ENCODE data around the gene COX7A2L.

The COX7A2L gene

DNA sequence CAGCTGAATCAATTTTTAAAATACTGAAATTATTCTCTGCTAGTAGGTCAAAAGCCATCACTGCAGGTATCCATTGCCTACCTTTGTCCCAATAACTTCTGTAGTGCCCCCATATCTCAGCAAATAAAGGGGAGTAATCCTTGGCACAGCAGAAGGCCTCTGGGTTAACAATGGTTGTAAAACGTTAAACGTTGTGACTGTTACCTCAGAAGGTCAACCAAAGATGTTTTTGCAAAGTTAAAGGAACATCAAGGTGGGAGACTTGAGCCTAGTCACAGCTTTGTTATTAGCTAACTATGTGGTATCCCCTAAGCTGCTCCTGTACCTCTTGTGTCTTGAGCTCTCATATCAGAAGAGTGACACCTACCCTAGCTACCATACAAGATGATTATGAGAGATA, 60.5 kb downstream of the COX7A2L start:
- peaks cover 94% of the 10 kb centered on the region for H3K36me3 ChIP-seq
- peaks cover 0 to 5% of the 10 kb centered on the region in 2 experiments for H3K4me1 ChIP-seq (ENCODE audit: control insufficient read depth in 1 of 2, insufficient read depth in 1 of 2, low read depth in 1 of 2, low read length in 1 of 2)
- TF ChIP-seq, protein P1, sequence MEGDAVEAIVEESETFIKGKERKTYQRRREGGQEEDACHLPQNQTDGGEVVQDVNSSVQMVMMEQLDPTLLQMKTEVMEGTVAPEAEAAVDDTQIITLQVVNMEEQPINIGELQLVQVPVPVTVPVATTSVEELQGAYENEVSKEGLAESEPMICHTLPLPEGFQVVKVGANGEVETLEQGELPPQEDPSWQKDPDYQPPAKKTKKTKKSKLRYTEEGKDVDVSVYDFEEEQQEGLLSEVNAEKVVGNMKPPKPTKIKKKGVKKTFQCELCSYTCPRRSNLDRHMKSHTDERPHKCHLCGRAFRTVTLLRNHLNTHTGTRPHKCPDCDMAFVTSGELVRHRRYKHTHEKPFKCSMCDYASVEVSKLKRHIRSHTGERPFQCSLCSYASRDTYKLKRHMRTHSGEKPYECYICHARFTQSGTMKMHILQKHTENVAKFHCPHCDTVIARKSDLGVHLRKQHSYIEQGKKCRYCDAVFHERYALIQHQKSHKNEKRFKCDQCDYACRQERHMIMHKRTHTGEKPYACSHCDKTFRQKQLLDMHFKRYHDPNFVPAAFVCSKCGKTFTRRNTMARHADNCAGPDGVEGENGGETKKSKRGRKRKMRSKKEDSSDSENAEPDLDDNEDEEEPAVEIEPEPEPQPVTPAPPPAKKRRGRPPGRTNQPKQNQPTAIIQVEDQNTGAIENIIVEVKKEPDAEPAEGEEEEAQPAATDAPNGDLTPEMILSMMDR (IDR thresholded peaks at IDR 0.05), result no peak
- H3K9me3 ChIP-seq, result no peaks in the 10 kb centered on the region
- no peak overlapping the region for H3K4me3 ChIP-seq (ENCODE audit: low read depth in 1 of 2, low read length in 1 of 2)
- no peak overlapping the region for H3K27ac ChIP-seq
- H3K27me3 ChIP-seq, result no peaks in the 10 kb centered on the region
